ENCODE data around the gene STXBP5.

STXBP5 gene

GRCh38 chr6:147430811-147431210, 226.6 kb downstream of the STXBP5 start:
- DNase-seq (ENCODE audit: low read depth in 2 of 3, low spot score in 2 of 3), result no peak

- DNase-seq (ENCODE audit: low read depth in 2 of 3, low spot score in 2 of 3), result no peak
Measured at GRCh38 chr6:147434076-147434475, 229.9 kb downstream of the STXBP5 start.

- DNase-seq (ENCODE audit: low read depth in 2 of 3, low spot score in 2 of 3), result no peak
Measured at GRCh38 chr6:147434516-147434915, 230.3 kb downstream of the STXBP5 start.

GRCh38 chr6:147437615-147438014, 233.4 kb downstream of the STXBP5 start:
- DNase-seq (ENCODE audit: low read depth in 2 of 3, low spot score in 2 of 3), result no peak

GRCh38 chr6:147438758-147439528, 234.7 kb downstream of the STXBP5 start:
- DNase-seq (ENCODE audit: low read depth in 2 of 3, low spot score in 2 of 3), result no peak

Measured in activated CD8-positive, alpha-beta memory T cell treated with anti-CD3 and anti-CD28 coated beads for 48 hours (primary cell).